OCI-LY1 (cell line): ENCODE data around the gene REV3L.

Experiments
- H2AFZ ChIP-seq: fragments of 200-600 bp; sonication (generic), shearing (Covaris generic); 2 replicates; pipeline ENCODE4 v1.6.0; 2014; ENCODE audit warnings: antibody characterized with exemption, mild to moderate bottlenecking, low read length
- H3F3A ChIP-seq: fragments of 200-600 bp; sonication (generic), shearing (Covaris generic); 2 replicates; pipeline ENCODE4 v1.6.0; 2014; ENCODE audit warnings: mild to moderate bottlenecking, antibody characterized with exemption, low read length, moderate library complexity; ENCODE audit not compliant: insufficient read depth
- H3K27ac ChIP-seq: fragments of 200-600 bp; sonication (generic); 2 replicates; pipeline ENCODE4 v1.5.1; 2014; ENCODE audit warnings: low read length, mixed run types, mild to moderate bottlenecking, low read depth; ENCODE audit not compliant: poor library complexity, severe bottlenecking
- H3K27me3 ChIP-seq: fragments of 200-600 bp; sonication (generic); 2 replicates; pipeline ENCODE4 v1.6.0; 2014; ENCODE audit warnings: antibody characterized with exemption, mild to moderate bottlenecking, low read length, moderate library complexity; ENCODE audit not compliant: insufficient read depth
- H3K36me3 ChIP-seq: fragments of 200-600 bp; sonication (generic); 2 replicates; pipeline ENCODE4 v1.6.1; 2014; ENCODE audit warnings: mild to moderate bottlenecking, antibody characterized with exemption, low read length, moderate library complexity, mixed read lengths; ENCODE audit not compliant: insufficient read depth
- H3K4me1 ChIP-seq: fragments of 200-600 bp; sonication (generic); 2 replicates; pipeline ENCODE4 v1.5.1; 2014; ENCODE audit warnings: mild to moderate bottlenecking, low read length, moderate library complexity; ENCODE audit not compliant: insufficient read depth, severe bottlenecking
- H3K4me2 ChIP-seq: fragments of 200-600 bp; sonication (generic), shearing (Covaris generic); 2 replicates; pipeline ENCODE4 v1.6.1; 2014; ENCODE audit warnings: low read length
- H3K4me3 ChIP-seq: fragments of 200-600 bp; sonication (generic); 2 replicates; pipeline ENCODE4 v1.5.1; 2014; ENCODE audit warnings: low read length, low read depth, mild to moderate bottlenecking, mixed read lengths; ENCODE audit not compliant: poor library complexity, severe bottlenecking
- H3K79me2 ChIP-seq: fragments of 200-600 bp; shearing (Covaris generic); 2 replicates; pipeline ENCODE4 v1.6.1; 2016; ENCODE audit warnings: mixed run types, low read length, mixed read lengths; ENCODE audit not compliant: insufficient read depth
- H3K9ac ChIP-seq: fragments of 200-600 bp; sonication (generic), shearing (Covaris generic); 2 replicates; pipeline ENCODE4 v1.6.1; 2014; ENCODE audit warnings: mild to moderate bottlenecking, low read length, mixed read lengths
- H3K9me2 ChIP-seq: fragments of 200-600 bp; sonication (generic), shearing (Covaris generic); 2 replicates; pipeline ENCODE4 v1.6.1; 2014; ENCODE audit warnings: low read depth, mild to moderate bottlenecking, low read length, mixed read lengths
- H3K9me3 ChIP-seq: fragments of 200-600 bp; shearing (Covaris generic); 2 replicates; pipeline ENCODE4 v1.6.1; 2014; ENCODE audit warnings: low read length, mixed read lengths
- H4K20me1 ChIP-seq: fragments of 200-600 bp; sonication (generic), shearing (Covaris generic); 2 replicates; pipeline ENCODE4 v1.6.0; 2016; ENCODE audit warnings: mild to moderate bottlenecking, low read length; ENCODE audit not compliant: insufficient read depth
- CTCF ChIP-seq: fragments of 200-600 bp; sonication (generic), shearing (Covaris generic); IDR thresholded peaks from 2 replicates; pipeline ENCODE4 v1.5.1; 2017; ENCODE audit warnings: mild to moderate bottlenecking, antibody characterized with exemption, low read length, moderate library complexity, mixed read lengths
- EZH2 ChIP-seq: fragments of 200-600 bp; sonication (generic), shearing (Covaris generic); IDR thresholded peaks from 2 replicates; pipeline ENCODE4 v1.8.0; 2017; ENCODE audit warnings: borderline replicate concordance, mixed run types, mild to moderate bottlenecking, antibody characterized with exemption, low read length, moderate library complexity, mixed read lengths

REV3L gene

GRCh38 chr6:111499269-111499793 lies 16.3 kb upstream of the REV3L start:
- no peak overlapping the region for H3K27ac ChIP-seq
- H2AFZ ChIP-seq, result no peak overlapping the region
- TF ChIP-seq EZH2 (no peak), CTCF (no peak)
- H3K4me3 ChIP-seq, result no peak overlapping the region
- H3K27me3 ChIP-seq, result no peaks in the 10 kb centered on the region
- H3K79me2 ChIP-seq, result no peaks in the 10 kb centered on the region
- no peak overlapping the region for H3K9ac ChIP-seq
- no peak overlapping the region for H3K4me2 ChIP-seq
- H3K4me1 ChIP-seq, result no peaks in the 10 kb centered on the region
- H4K20me1 ChIP-seq, result no peaks in the 10 kb centered on the region
- no peaks in the 10 kb centered on the region for H3K9me2 ChIP-seq
- H3K9me3 ChIP-seq, result no peaks in the 10 kb centered on the region
- no peaks in the 10 kb centered on the region for H3K36me3 ChIP-seq
- no peaks in the 10 kb centered on the region for H3F3A ChIP-seq

- Histone ChIP-seq H3K4me2 (no peak overlapping the region), H2AFZ (no peak overlapping the region), H3K27ac (no peak overlapping the region), H3K9ac (no peak overlapping the region), H3K27me3 (no peaks in the 10 kb centered on the region), H4K20me1 (no peaks in the 10 kb centered on the region), H3K9me3 (no peaks in the 10 kb centered on the region), H3K4me1 (no peaks in the 10 kb centered on the region), H3K36me3 (no peaks in the 10 kb centered on the region; the same call in 1 of the 2 replicates), H3F3A (no peaks in the 10 kb centered on the region), H3K79me2 (no peaks in the 10 kb centered on the region), H3K4me3 (no peak overlapping the region), H3K9me2 (no peaks in the 10 kb centered on the region)
- no peak for TF ChIP-seq EZH2
- TF ChIP-seq CTCF, result no peak
These were observed 12.1 kb upstream of the REV3L start for GRCh38 chr6:111494951-111495635.

- Histone ChIP-seq H3K36me3 (peaks cover 7% of the 10 kb centered on the region), H3K27me3 (no peaks in the 10 kb centered on the region), H3K27ac (no peak overlapping the region), H3K79me2 (no peaks in the 10 kb centered on the region), H3K4me3 (no peak overlapping the region), H3K9ac (no peak overlapping the region), H2AFZ (no peak overlapping the region), H3K9me3 (no peaks in the 10 kb centered on the region), H3K4me2 (no peak overlapping the region), H4K20me1 (no peaks in the 10 kb centered on the region), H3F3A (no peaks in the 10 kb centered on the region), H3K9me2 (no peaks in the 10 kb centered on the region), H3K4me1 (peaks cover 4% of the 10 kb centered on the region)
- TF ChIP-seq EZH2, result no peak
- TF ChIP-seq CTCF, result no peak
These were observed 9.5 kb upstream of the REV3L start for GRCh38 chr6:111492499-111492898.
